OCI-LY3 (cell line): ENCODE data around the gene KDM2A.

Experiments used
- CTCF ChIP-seq: fragments of 200-600, 300-600 bp; sonication (generic); IDR thresholded peaks from 2 replicates; pipeline ENCODE4 v1.5.1; 2014; ENCODE audit warnings: antibody characterized with exemption, low read length, low read depth
- EZH2phosphoT487 ChIP-seq: fragments of 200-600 bp; shearing (Covaris generic); IDR thresholded peaks from 2 replicates; pipeline ENCODE4 v1.6.1; 2018; ENCODE audit warnings: antibody characterized with exemption, mixed run types, low read depth

- TF ChIP-seq CTCF (no peak), EZH2phosphoT487 (no peak)
Observed at GRCh38 chr11:67073908-67074307, 45.2 kb upstream of the KDM2A start.
